Colonic mucosa (tissue), 4 donors: ENCODE results near the gene CFDP1. TPM values are rescaled to one million over a fixed set of nuclear protein-coding genes. Genes with fewer than 3 reads are reported as not detected.

Experiments
- DNase-seq: peaks from one replicate; pipeline ENCODE4 v3.0.0-alpha.2; 2020
- H3K27ac ChIP-seq: fragments of 200-600 bp; one replicate; pipeline ENCODE4 v1.8.0; 2021
- H3K27me3 ChIP-seq: fragments of 200-600 bp; one replicate; pipeline ENCODE4 v1.8.0; 2021
- H3K36me3 ChIP-seq: fragments of 200-600 bp; one replicate; pipeline ENCODE4 v1.8.0; 2021
- H3K4me1 ChIP-seq: fragments of 200-600 bp; one replicate; pipeline ENCODE4 v1.8.0; 2021; ENCODE audit warnings: mild to moderate bottlenecking
- H3K4me3 ChIP-seq: fragments of 200-600 bp; one replicate; pipeline ENCODE4 v1.8.0; 2021
- H3K9ac ChIP-seq, 2 donors: one replicate each; pipeline ENCODE4 v1.7.0; 2013; ENCODE audit warnings: control low read depth in 2 of 2, low read depth in 2 of 2, low read length in 2 of 2
- H3K9me3 ChIP-seq: fragments of 200-600 bp; one replicate; pipeline ENCODE4 v1.8.0; 2021
- CTCF ChIP-seq: fragments of 200-600 bp; IDR thresholded peaks from one replicate; pipeline ENCODE4 v1.8.0; 2022; ENCODE audit warnings: antibody characterized with exemption, mild to moderate bottlenecking
- intact Hi-C: fragments of 100-400 bp; cut with DNase I; formaldehyde crosslinking; loops from one replicate; pipeline ENCODE4 v1.14.1; 2022
- total RNA-seq, 2 donors: library from RNA; stranded (reverse); fragmentation: NEBNext Ultra II Directional in 1 of 2; extraction: Animal tissue kit (Norgen Biotek cat#: 25700) in 1 of 2; gene quantifications; one replicate each; pipeline ENCODE4 v1.2.1, GENCODE V29; 2021
- donor health status: healthy.
- donor health status: DM: no; HTN: no; CAD: no.
- donor health status: DM: no; HTN: no; CAD: no.

CFDP1 gene
- total RNA-seq, 2 donors from 2014 or later, result 61.6 to 75.8 TPM

- Histone ChIP-seq H3K27me3 (peaks cover 4% of the 10 kb centered on the region), H3K9me3 (no peaks in the 10 kb centered on the region), H3K4me1 (peaks cover 56% of the 10 kb centered on the region), H3K4me3 (no peak overlapping the region), H3K27ac (peak overlapping the region; percentile 32), H3K36me3 (no peaks in the 10 kb centered on the region), H3K9ac (peak overlapping the region; percentile 44 to 98)
- DNase-seq, result no peak
- no peak for TF ChIP-seq CTCF
- intact Hi-C loops, result no loop called here
Measured at GRCh38 chr16:75248142-75248535, 185.2 kb downstream of the CFDP1 start.

GRCh38 chr16:75247249-75247648 is 186.1 kb downstream of the CFDP1 start:
- no peaks in the 10 kb centered on the region for H3K9me3 ChIP-seq
- H3K4me1 ChIP-seq, result peaks cover 50% of the 10 kb centered on the region
- H3K36me3 ChIP-seq, result peaks cover 1% of the 10 kb centered on the region
- intact Hi-C loops, result no loop called here
- H3K27me3 ChIP-seq, result peaks cover 4% of the 10 kb centered on the region
- TF ChIP-seq CTCF, result no peak
- H3K4me3 ChIP-seq, result no peak overlapping the region
- H3K9ac ChIP-seq, result peak overlapping the region in 1 of 2 donors; percentile 98
- peak overlapping the region; percentile 32 for H3K27ac ChIP-seq
- DNase-seq, result no peak

- peak overlapping the region in 1 of 2 donors; percentile 98 for H3K9ac ChIP-seq
- H3K27ac ChIP-seq, result peak overlapping the region; percentile 32
- H3K4me3 ChIP-seq, result no peak overlapping the region
- H3K9me3 ChIP-seq, result no peaks in the 10 kb centered on the region
- no peak for DNase-seq
- peaks cover 4% of the 10 kb centered on the region for H3K27me3 ChIP-seq
- peaks cover 44% of the 10 kb centered on the region for H3K4me1 ChIP-seq
- TF ChIP-seq CTCF, result no peak
- intact Hi-C loops, result no loop called here
- peaks cover 7% of the 10 kb centered on the region for H3K36me3 ChIP-seq
Measured at GRCh38 chr16:75246504-75247205, 186.6 kb downstream of the CFDP1 start.

GRCh38 chr16:75244844-75245758 is 188.2 kb downstream of the CFDP1 start:
- Histone ChIP-seq H3K27me3 (no peaks in the 10 kb centered on the region), H3K9ac (peak overlapping the region; percentile 18 to 43), H3K27ac (peak overlapping the region; percentile 76), H3K9me3 (no peaks in the 10 kb centered on the region), H3K36me3 (peaks cover 7% of the 10 kb centered on the region), H3K4me3 (no peak overlapping the region), H3K4me1 (peaks cover 44% of the 10 kb centered on the region)
- TF ChIP-seq CTCF, result no peak
- DNase-seq, result peak; percentile 65
- intact Hi-C loops, result no loop called here

- Histone ChIP-seq H3K36me3 (peaks cover 7% of the 10 kb centered on the region), H3K4me1 (peaks cover 39% of the 10 kb centered on the region), H3K27me3 (no peaks in the 10 kb centered on the region), H3K9ac (peak overlapping the region; percentile 8 to 43), H3K27ac (peak overlapping the region; percentile 76), H3K4me3 (no peak overlapping the region), H3K9me3 (no peaks in the 10 kb centered on the region)
- no peak for TF ChIP-seq CTCF
- intact Hi-C loops, result no loop called here
- no peak for DNase-seq
Measured at GRCh38 chr16:75244225-75244809, 189.0 kb downstream of the CFDP1 start.
